Stimulated activated CD8-positive, alpha-beta memory T cell treated with anti-CD3 and anti-CD28 coated beads, Interleukin-15, amount 100 ng/mL, for 48 hours (primary cell): Measurements from ENCODE around the gene SLC14A1.
A peak's percentile ranks its signal among the peaks of the same experiment; 100 is the strongest.

ENCODE experiments used
- DNase-seq, 2 donors: peaks; one replicate each; pipeline ENCODE4 v3.0.0-alpha.2; 2020; ENCODE audit warnings: low read depth in 2 of 2

The SLC14A1 gene

DNA sequence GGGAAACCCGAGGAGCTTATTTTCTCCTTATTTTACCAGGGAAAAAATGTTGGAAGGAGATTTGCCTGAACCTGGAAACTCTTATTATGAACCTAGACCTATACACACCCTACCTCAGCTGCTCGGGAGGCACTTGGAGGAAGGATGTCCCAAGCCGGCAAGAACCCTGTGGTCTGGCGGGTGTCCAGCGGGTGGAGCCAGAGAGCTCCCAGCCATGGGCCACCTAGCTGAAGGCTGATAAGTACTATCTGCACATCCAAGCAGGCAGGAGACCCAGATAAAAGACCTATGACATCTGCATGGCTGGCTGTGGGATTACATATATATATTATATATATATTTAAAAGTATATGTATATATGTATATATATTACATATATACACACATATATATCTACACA lies 1.1 kb upstream of the SLC14A1 start:
- DNase-seq: peak; percentile 56 to 58

DNA sequence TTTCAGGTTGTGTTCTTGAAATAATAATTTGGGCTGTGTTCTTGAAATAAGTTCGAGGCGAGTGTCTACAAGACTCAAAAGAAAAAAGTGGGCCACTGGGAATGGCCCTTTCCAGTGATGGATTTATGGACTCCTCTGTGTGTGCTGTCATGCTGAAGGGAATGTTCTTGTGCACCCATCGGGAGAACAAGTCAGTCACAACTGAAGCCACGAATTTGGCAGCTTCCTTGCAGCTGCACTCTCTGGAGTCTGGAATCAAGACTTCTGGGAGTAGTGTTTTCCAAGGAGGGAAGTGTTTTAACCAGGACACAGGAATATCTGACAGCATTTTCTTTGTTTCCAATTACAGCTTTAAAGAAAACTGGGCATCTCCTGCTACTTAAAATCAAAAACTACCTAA lies 620 bp downstream of the SLC14A1 start:
- no peak for DNase-seq

DNA sequence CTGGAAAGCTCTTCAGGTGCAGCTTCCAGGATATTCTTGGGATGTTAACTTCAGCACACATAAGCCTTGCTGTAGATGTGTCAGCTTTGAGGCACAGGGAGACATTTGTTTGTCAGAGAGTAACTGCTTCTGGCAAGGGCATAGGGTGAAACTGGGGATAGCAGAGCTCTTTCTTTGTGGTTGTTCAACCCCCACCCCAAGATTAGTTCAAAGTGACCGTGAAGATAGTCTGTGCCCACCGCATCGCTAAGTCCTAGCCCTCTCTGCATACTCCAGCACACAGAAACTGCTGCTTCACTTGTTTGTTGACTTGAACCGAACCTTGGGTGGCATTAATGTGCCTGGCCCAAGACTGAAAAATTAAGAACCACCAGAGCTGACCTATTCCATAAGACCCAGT lies 1.4 kb downstream of the SLC14A1 start:
- no peak for DNase-seq

DNA sequence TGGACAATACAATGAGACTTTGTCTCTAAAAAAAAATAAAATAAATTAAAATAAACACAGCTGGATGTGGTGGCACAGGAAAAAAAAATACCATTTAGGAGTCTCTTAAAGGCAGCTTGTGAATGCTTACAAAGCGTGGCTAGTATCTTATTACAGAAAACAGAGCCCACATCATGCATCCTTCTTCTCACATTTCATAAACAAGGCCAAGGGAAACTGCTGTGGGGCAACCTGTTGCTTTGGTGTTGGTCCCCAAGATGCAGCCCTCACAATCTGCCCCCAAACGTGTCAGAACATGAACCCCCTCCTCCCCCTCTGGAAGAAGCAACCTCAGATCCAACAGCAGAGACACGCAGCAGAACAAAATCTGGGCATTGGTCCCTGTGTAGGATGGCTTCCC lies 2.6 kb downstream of the SLC14A1 start:
- no peak for DNase-seq

DNA sequence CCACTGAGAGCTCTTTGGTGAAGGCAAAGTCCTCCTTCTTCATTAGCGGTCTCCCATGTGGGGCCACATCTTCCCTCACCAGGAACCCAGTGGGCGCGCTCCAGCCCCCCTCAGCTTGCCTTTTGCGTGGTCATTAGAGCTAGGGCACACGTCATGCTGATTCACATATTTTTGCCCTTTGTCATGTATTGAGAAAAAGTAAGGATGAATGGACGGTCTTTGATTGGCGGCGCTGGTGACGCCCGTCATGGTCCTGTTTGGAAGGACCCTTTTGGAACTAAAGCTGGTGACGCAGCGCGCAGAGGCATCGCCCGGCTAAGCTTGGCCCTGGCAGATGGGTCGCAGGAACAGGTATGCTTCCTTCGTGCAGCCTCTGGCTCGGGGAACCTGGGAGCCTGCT lies 3.1 kb downstream of the SLC14A1 start:
- no peak for DNase-seq

DNA sequence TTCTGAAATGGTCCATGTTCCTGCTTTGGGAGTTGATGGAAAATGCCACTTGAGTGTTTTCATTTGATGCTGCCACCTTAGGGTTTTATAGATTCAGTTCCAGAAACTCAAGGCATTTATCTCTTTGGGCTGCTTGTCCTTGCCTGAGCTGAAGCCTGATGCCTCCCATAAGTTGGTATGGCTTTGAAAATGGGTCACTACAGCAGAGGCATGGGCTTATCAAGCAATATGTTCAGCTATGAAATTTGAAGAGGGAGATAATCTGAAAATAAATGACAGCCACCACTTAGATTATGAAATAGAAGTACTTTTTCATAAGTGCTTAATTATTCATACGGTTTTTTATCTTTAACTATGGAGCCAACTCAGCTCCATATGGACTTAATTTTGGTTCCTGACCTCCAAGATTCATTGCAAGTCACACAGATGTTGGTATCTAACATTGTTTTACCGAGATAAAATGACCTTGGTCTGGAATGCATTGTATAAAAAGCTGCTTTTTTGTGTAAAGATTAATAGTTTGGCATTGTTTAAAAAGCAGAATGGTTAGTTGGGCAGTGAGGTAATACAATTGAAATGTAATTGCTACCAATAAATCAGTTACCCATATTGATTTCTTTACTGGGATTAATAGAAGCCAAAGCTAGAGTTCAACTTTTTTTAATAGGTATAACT lies 4.5 kb downstream of the SLC14A1 start:
- DNase-seq: no peak

DNA sequence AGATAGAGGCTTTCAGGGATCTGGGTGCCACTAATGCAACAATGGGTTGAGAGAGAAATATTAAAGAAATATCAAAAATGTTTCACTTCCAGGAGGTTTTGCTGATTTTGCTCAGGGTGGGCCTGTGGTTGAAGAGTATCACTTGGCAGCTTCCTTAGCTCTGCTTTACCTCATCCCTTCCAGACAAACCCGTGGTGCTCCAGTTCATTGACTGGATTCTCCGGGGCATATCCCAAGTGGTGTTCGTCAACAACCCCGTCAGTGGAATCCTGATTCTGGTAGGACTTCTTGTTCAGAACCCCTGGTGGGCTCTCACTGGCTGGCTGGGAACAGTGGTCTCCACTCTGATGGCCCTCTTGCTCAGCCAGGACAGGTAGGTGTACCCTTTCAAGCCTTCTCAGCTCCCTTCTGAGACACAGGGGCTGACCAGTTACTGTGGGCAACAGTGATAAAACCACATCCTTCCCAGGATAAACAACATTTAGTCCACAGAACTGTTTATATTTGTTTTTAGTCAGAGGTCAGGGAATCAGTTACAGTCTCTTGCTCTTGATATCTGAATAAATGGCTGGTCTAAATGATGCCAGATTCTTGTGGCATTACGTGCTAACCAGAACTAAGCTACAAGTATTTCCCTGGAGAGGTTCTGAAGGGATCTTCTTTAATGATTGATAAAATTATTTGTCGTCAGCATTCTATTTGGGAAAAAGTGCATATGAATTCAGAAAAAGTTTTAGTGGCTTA lies 7.0 kb downstream of the SLC14A1 start:
- DNase-seq: no peak

DNA sequence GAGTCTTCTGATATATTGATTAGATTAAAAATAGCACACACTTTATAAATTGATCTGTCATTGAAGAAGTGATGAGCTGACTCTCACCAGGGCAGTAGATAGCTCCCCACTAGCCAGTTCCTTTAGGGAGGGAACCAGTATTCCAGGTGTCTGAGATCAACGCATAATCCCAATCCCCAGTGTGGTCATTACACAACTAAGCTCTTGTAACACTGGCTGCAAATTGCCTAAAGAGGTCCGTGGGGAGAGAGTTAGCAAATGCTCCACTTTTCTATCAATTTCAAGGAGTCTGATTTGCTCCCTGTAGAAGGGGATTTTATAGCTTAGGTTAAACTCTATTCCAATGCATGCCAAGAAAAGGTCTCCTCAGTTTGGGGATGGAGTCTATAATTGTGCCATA lies 7.7 kb downstream of the SLC14A1 start:
- no peak for DNase-seq

DNA sequence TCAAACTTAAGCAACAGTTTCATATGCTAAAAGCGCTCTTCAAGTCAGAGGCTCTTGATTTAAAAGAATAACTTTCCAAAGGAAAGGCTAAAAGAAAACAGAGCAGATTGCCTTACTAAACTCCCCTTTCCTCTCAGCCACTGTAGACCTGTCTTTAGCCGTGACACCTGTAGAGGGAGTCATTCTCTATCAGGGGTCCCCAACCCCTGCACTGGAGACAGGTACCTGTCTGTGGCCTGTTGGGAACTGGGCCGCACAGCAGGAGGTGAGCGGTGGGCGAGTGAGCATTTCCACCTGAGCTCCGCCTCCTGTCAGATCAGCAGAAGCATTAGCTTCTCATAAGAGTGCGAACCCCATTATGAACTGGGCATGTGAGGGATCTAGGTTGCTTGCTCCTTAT lies 9.6 kb downstream of the SLC14A1 start:
- DNase-seq: no peak

DNA sequence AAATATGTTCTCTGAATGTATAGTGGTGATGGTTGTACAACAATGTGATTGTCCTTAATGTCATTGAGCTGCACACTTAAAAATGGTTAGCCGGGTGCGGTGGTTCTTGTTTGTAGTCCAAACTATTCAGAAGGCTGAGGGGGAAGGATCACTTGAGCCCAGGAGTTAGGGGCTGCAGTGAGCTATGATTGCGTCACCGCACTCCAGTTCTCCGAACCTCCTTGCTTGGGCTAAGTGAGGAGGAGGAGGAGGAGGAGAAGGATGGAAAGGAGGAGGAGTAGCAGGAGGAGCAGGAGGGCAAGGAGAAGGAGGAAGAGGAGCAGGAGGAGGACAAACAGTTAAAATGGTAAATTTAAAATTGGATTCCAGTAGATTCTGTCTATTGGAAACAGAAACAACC lies 10.5 kb downstream of the SLC14A1 start:
- DNase-seq: no peak

DNA sequence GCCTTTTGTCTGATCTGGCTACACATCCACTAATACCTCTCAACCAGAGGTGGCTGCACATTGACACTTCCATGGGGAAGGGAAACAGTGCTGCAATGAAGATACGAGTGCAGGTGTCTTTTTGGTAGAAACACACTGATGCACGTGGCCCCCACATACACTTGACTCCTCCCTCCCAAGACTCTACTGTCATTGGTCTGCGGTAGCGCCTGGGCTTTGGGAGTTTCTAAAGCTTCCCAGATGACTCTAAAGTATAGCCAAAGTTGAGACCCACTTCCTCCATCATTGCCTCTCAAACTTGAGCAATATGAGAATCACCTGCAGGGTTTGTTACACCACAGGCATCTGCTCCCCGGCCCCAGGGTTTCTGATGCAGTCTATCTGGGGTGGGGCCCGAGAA lies 11.0 kb downstream of the SLC14A1 start:
- no peak for DNase-seq

DNA sequence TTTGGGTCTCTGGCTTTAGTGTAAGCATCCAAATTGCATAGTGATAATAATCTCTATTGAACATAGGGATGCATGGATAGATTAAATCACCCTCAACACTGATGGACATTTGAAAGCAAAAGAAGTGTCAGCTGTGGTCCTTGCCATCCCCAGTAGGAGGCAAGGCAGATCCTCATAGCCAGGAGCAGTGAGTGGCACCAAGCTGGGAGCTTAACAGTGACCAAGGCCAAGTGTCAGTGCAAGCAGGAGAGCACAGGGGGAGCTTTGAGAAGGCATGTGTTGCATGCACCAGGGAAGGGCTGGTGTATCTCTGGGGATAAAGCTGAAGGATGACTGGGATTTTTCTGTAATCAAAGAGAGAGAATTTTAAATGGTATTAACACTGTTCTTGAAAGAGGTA lies 14.7 kb downstream of the SLC14A1 start:
- DNase-seq: no peak

DNA sequence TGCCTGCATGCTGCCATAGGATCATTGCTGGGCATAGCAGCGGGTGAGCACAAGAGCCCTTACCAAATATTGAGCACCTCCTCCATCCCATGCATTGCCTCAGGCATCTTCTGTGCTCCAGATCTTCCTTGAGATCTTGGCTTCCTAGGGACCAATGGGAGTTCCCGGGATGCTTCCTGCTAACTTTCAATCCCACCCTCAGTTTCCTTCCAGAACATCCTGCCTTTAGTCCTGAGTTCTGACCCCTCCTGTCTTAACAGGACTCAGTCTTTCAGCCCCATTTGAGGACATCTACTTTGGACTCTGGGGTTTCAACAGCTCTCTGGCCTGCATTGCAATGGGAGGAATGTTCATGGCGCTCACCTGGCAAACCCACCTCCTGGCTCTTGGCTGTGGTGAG lies 15.3 kb downstream of the SLC14A1 start:
- DNase-seq: no peak

DNA sequence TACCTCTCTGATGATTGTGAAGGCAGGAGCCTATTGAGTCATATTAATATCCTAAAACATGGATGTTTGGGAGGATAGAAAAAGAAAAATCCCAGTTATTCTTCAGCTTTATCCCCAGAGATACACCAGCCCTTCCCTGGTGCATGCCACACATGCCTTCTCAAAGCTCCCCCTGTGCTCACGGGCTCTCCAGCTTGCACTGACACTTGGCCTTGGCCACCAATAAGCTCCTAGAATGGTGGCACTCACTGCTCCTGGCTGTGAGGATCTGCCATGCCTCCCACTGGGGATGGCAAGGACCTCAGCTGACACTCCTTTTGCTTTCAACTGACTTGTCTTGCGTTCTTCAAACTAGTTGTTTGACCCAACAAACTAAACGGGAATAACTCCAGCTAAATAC lies 15.9 kb downstream of the SLC14A1 start:
- no peak for DNase-seq

DNA sequence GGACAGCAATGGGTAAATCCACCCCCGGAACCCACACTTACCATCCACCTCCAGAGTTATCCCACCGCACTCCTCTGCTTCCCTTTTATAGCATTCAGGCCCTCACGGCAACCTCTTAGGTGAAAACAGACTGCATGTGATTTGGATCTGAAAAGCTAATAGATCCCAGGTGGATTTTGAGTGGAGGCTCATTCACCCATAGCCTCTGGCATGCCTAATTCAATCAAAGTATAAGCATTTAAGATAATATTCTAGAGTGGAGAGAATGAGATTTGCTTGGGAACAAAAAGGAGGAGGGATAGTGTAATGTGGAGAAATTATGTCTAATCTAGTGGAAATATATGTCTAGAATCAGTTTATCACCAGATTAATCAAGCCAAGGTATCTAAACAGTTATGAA lies 17.1 kb downstream of the SLC14A1 start:
- DNase-seq: no peak

DNA sequence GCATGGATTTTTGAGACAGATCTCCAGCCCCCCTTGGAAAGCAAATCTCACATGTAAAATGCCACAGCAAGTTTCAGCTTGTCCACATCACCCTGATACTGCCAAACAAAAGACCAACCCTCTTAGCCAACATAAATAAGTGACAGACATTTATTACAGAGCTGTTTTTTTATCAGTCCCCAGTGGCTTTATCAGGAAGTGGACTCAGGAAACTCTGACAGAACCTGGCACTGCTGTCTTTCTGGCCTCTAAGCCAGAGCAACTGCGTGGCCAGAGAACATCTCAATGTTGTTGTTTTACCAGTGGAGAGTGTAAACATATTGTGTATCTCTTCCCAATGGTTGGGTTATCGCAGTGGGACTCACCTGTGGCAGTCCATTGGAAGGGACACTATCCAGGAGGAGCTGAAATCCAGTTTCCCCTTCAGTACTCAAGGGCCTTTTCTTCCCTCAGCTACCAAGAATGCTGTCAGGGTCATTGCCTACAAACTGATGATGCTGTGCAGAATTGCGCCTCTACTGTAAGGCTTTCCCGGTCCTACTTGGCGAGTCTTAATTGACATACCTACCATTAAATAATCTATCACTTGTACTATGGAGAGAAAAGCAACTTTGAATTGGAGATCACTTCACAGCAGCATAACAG lies 22.0 kb downstream of the SLC14A1 start:
- DNase-seq: no peak

DNA sequence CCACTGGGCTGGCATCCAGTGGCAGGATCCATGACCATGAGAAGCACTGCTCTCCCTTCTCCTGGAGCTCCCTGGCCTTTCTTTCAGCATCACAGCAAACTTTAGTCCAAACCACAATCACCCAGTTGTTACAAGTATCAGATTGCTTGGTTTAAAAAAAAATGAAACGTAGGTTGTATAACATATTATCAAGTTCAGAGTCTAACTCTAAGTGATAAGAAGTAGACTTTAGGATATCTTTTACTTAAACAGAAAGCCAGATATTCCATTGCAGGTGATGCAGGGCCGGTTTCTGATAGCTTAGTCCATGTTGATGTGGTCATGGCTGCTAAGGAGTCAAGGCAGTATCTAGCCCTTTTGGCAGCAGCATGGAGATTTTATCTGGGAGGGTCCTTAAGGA lies 24.5 kb downstream of the SLC14A1 start:
- DNase-seq: no peak

DNA sequence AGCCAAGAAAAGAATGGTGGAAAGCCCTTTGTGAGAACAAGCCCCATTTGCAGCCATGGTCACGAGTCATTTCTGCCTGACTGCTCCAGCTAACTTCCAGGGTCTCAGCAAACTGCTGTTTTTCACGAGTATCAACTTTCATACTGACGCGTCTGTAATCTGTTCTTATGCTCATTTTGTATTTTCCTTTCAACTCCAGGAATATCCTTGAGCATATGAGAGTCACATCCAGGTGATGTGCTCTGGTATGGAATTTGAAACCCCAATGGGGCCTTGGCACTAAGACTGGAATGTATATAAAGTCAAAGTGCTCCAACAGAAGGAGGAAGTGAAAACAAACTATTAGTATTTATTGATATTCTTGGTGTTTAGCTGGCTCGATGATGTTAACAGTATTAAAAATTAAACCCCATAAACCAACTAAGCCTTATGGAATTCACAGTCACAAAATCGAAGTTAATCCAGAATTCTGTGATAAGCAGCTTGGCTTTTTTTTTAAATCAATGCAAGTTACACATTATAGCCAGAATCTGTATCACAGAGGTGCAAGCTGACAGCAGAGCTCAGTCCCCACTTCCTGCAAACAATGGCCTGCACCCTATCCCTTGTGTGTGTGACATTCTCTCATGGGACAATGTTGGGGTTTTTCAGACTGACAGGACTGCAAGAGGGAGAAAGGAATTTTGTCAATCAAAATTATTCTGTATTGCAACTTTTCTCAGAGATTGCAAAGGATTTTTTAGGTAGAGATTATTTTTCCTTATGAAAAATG lies 26.1 kb downstream of the SLC14A1 start:
- no peak for DNase-seq

DNA sequence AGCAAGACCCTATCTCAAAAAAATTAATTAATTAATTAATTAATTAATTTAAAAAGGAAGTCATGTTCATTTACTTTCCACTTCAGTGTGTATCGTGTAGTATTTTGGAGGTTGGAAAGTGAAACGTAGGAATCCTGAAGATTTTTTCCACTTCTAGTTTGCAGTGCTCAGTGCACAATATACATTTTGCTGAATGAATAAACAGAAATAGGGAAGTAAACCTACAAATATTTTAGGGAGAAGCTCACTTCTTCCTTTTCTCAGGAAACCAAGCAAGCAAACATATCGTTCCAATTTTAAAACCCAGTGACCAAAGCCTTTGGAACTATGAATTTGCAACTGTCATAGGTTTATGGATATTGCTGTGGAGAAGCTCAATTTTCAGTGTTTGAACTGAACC lies 27.8 kb downstream of the SLC14A1 start:
- no peak for DNase-seq

DNA sequence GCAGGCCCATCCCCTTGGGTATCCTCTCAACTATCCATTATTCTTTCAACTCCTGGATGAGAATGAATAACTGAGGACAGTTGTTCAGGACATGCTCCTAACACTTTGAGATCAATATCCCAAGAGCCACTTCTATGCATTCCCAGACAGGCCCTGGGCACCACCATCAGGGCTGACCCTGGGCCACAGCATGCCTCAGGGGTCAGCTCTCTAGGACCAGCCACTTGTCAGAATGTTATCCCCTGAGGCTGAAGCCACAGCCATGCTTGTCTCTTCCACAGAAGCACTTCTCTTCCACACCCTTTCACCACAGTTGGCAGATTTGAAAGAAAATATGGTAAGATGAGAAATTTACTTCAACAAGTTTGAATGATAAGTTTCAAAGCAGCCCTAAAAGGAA lies 28.7 kb downstream of the SLC14A1 start:
- DNase-seq: no peak

DNA sequence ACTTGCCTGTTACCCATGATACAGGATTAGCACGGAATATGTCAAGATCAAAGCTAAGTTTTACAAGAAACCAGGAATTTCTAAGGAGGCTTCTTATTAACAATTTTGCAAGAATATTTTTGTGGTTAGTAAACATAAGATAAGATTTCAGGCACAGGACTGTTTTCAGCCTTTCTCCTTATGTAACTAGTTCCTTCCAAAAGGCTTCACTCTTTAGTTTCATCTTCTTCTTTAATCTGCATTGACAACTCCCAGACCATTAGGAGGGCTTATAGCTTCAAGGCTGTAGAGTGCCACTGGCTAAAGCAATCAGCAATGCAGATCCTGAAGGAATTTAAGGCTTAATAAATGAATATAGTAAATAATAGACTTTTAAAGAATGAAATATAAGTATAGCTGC lies 29.3 kb downstream of the SLC14A1 start:
- no peak for DNase-seq

DNA sequence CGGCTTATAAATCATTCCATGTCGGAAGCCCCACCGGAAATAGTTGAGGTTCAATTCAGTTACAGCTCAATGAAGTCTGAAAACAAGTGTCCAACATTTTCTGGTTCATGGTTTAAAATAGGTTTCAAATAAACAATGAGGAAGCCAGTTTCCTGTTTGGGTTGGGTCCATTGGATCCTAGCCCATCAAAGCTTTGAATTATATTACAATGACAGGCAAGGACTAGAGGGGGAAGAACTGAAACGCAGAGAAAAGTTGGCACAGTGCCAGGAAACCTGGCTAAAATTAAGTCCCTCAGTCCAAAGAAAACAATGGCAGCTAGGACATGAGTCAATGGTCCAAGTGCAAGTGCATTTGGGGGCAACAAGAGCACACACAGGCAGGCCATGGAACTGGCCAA lies 32.0 kb downstream of the SLC14A1 start:
- no peak for DNase-seq

DNA sequence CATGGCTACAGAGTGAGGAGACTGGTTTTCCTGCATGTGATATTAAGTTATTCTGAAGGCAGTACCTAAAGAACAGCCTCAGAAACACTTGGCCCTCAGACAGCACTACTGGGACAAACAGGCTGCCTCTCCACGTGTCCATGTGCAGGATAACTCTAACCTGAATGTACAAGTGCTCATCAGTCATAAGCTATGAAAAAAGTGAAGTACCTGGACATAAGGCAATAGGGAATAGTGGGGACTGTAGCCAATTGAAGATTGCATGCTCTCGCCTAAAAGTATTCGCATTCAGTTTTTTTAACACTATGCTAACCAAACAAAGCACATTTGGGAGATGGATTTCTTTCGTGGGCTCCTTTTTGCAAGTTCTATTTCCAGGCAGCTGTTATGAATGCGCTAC lies 33.0 kb downstream of the SLC14A1 start:
- no peak for DNase-seq
